Upper lobe of right lung (tissue), 1 donor: Measurements from ENCODE around the gene SLX4IP. TPM values are rescaled to one million over a fixed set of nuclear protein-coding genes. Genes with fewer than 3 reads are reported as not detected.

ENCODE experiments used
- ATAC-seq: fragments of 200-7000 bp; cut with Tn5 transposase; one replicate; pipeline ENCODE4 v1.9.1; 2020; ENCODE audit warnings: mild to moderate bottlenecking, moderate library complexity
- DNase-seq: peaks from one replicate; pipeline ENCODE4 v3.0.0-alpha.2; 2020
- H3K27ac ChIP-seq: fragments of 200-600 bp; one replicate; pipeline ENCODE4 v1.8.0; 2022
- H3K27me3 ChIP-seq: fragments of 200-600 bp; one replicate; pipeline ENCODE4 v1.8.0; 2022; ENCODE audit warnings: mild to moderate bottlenecking
- H3K36me3 ChIP-seq: fragments of 200-600 bp; one replicate; pipeline ENCODE4 v1.8.0; 2022
- H3K4me1 ChIP-seq: fragments of 200-600 bp; one replicate; pipeline ENCODE4 v1.8.0; 2022
- H3K4me3 ChIP-seq: fragments of 200-600 bp; one replicate; pipeline ENCODE4 v1.8.0; 2022; ENCODE audit warnings: mild to moderate bottlenecking
- H3K9me3 ChIP-seq: fragments of 200-600 bp; one replicate; pipeline ENCODE4 v1.8.0; 2022
- intact Hi-C: fragments of 100-400 bp; cut with DNase I; formaldehyde crosslinking; loops from one replicate; pipeline ENCODE4 v1.11.0; 2022
- total RNA-seq: library from RNA; stranded (reverse); fragmentation: NEBNext Ultra II Directional; extraction: Animal tissue kit (Norgen Biotek cat#: 25700); gene quantifications from one replicate; pipeline ENCODE4 v1.2.1, GENCODE V29; 2021
- TF ChIP-seq, protein P1 (sequence below): fragments of 200-600 bp; IDR thresholded peaks from one replicate; pipeline ENCODE4 v1.8.0; 2022; ENCODE audit warnings: antibody characterized with exemption
- donor health status: DM: no; HTN: yes; CAD: no; lungs with severe emphysema.

The SLX4IP gene
- total RNA-seq, 1 donor from 2014 or later, result 5.4 TPM

GRCh38 chr20:10478205-10478604 lies 43.1 kb downstream of the SLX4IP start:
- H3K4me1 ChIP-seq, result peaks cover 10% of the 10 kb centered on the region
- H3K27ac ChIP-seq, result no peak overlapping the region
- intact Hi-C loops, result no loop called here
- H3K27me3 ChIP-seq, result no peaks in the 10 kb centered on the region
- no peaks in the 10 kb centered on the region for H3K36me3 ChIP-seq
- TF ChIP-seq, protein P1, sequence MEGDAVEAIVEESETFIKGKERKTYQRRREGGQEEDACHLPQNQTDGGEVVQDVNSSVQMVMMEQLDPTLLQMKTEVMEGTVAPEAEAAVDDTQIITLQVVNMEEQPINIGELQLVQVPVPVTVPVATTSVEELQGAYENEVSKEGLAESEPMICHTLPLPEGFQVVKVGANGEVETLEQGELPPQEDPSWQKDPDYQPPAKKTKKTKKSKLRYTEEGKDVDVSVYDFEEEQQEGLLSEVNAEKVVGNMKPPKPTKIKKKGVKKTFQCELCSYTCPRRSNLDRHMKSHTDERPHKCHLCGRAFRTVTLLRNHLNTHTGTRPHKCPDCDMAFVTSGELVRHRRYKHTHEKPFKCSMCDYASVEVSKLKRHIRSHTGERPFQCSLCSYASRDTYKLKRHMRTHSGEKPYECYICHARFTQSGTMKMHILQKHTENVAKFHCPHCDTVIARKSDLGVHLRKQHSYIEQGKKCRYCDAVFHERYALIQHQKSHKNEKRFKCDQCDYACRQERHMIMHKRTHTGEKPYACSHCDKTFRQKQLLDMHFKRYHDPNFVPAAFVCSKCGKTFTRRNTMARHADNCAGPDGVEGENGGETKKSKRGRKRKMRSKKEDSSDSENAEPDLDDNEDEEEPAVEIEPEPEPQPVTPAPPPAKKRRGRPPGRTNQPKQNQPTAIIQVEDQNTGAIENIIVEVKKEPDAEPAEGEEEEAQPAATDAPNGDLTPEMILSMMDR, result no peak
- H3K9me3 ChIP-seq, result no peaks in the 10 kb centered on the region
- no peak for ATAC-seq
- H3K4me3 ChIP-seq, result no peak overlapping the region
- no peak for DNase-seq

- H3K9me3 ChIP-seq, result no peaks in the 10 kb centered on the region
- ATAC-seq, result no peak
- H3K36me3 ChIP-seq, result no peaks in the 10 kb centered on the region
- H3K4me1 ChIP-seq, result peaks cover 10% of the 10 kb centered on the region
- TF ChIP-seq, protein P1, result no peak
- no peak overlapping the region for H3K4me3 ChIP-seq
- no peaks in the 10 kb centered on the region for H3K27me3 ChIP-seq
- intact Hi-C loops, result no loop called here
- no peak for DNase-seq
- no peak overlapping the region for H3K27ac ChIP-seq
Observed at GRCh38 chr20:10478930-10479329, 43.8 kb downstream of the SLX4IP start.

- no peak overlapping the region for H3K4me3 ChIP-seq
- no peaks in the 10 kb centered on the region for H3K9me3 ChIP-seq
- no peak overlapping the region for H3K27ac ChIP-seq
- no peaks in the 10 kb centered on the region for H3K4me1 ChIP-seq
- H3K27me3 ChIP-seq, result no peaks in the 10 kb centered on the region
- H3K36me3 ChIP-seq, result no peaks in the 10 kb centered on the region
- ATAC-seq (no peak), DNase-seq (no peak)
- TF ChIP-seq, protein P1, result no peak
- intact Hi-C loops, result no loop called here
Observed at GRCh38 chr20:10481676-10482075, 46.6 kb downstream of the SLX4IP start.

GRCh38 chr20:10483691-10484090 lies 48.6 kb downstream of the SLX4IP start:
- H3K4me1 ChIP-seq, result no peaks in the 10 kb centered on the region
- TF ChIP-seq, protein P1, result no peak
- intact Hi-C loops, result no loop called here
- no peaks in the 10 kb centered on the region for H3K36me3 ChIP-seq
- H3K27ac ChIP-seq, result no peak overlapping the region
- H3K4me3 ChIP-seq, result no peak overlapping the region
- DNase-seq (no peak), ATAC-seq (no peak)
- H3K27me3 ChIP-seq, result no peaks in the 10 kb centered on the region
- H3K9me3 ChIP-seq, result no peaks in the 10 kb centered on the region

GRCh38 chr20:10487142-10488136 lies 52.3 kb downstream of the SLX4IP start:
- no peak overlapping the region for H3K27ac ChIP-seq
- peaks cover 2% of the 10 kb centered on the region for H3K4me1 ChIP-seq
- no peaks in the 10 kb centered on the region for H3K36me3 ChIP-seq
- intact Hi-C loops, result no loop called here
- peak; percentile 36 for ATAC-seq
- H3K27me3 ChIP-seq, result no peaks in the 10 kb centered on the region
- no peaks in the 10 kb centered on the region for H3K9me3 ChIP-seq
- TF ChIP-seq, protein P1, result no peak
- H3K4me3 ChIP-seq, result no peak overlapping the region
- no peak for DNase-seq
